RWPE2 (cell line): ENCODE measurements around the gene RNF8.
"Not testable (repeated sequence)": the region's sequence is repeated elsewhere in the genome, so short reads cannot be mapped to it uniquely, and the experiment has no call there.

Experiments
- ATAC-seq: fragments of 200-7000 bp; cut with Tn5 transposase; 3 replicates; pipeline ENCODE4 v1.9.1; 2021; ENCODE audit warnings: low read depth
- DNase-seq: peaks from one replicate; pipeline ENCODE4 v3.0.0-alpha.2; 2020; ENCODE audit warnings: low spot score
- H3K27ac ChIP-seq: fragments of 450-650 bp; 2 replicates; pipeline ENCODE4 v1.5.1; 2017; ENCODE audit warnings: mild to moderate bottlenecking; ENCODE audit not compliant: poor library complexity, severe bottlenecking
- H3K27me3 ChIP-seq: fragments of 250-450 bp; sonication (Bioruptor Pico); 2 replicates; pipeline ENCODE4 v1.5.1; 2021; ENCODE audit warnings: mild to moderate bottlenecking, moderate library complexity; ENCODE audit not compliant: insufficient read depth, poor library complexity, severe bottlenecking
- H3K36me3 ChIP-seq: fragments of 250-450 bp; sonication (Bioruptor Pico); 2 replicates; pipeline ENCODE4 v1.5.1; 2020; ENCODE audit warnings: low read depth, mild to moderate bottlenecking, moderate library complexity
- H3K4me1 ChIP-seq: fragments of 250-450 bp; sonication (Bioruptor Pico); 2 replicates; pipeline ENCODE4 v1.5.1; 2021; ENCODE audit warnings: mild to moderate bottlenecking, moderate library complexity; ENCODE audit not compliant: insufficient read depth, poor library complexity, severe bottlenecking
- H3K4me3 ChIP-seq: fragments of 250-450 bp; sonication (Bioruptor Pico); 2 replicates; pipeline ENCODE4 v1.5.1; 2021; ENCODE audit warnings: mild to moderate bottlenecking, moderate library complexity; ENCODE audit not compliant: severe bottlenecking
- H3K9me3 ChIP-seq: fragments of 250-450 bp; sonication (Bioruptor Pico); 2 replicates; pipeline ENCODE4 v1.5.1; 2021; ENCODE audit warnings: mild to moderate bottlenecking, moderate library complexity; ENCODE audit not compliant: severe bottlenecking
- TF ChIP-seq, protein P1 (sequence below): fragments of 450-650 bp; IDR thresholded peaks from one replicate; pipeline ENCODE4 v1.5.1; 2017; ENCODE audit warnings: mild to moderate bottlenecking, moderate library complexity; ENCODE audit not compliant: poor library complexity, severe bottlenecking

Gene RNF8

DNA sequence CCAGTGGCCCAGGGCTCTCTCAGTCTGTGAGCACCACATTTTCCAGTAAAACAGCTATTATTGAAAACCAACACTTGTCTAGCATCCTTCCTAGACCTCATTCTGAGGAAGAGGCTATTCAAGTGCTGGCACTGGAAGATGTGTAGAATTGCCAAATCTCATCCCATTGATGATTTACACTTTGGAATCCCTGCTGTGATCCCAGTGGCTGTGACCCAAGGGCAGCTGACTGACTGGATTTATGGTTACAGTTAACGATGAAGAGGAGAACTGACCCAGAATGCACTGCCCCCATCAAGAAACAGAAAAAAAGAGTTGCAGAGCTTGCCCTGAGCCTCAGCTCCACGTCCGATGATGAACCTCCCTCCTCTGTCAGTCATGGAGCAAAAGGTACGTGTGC, 81.6 kb downstream of the RNF8 start:
- no peaks in the 10 kb centered on the region for H3K9me3 ChIP-seq
- no peak overlapping the region for H3K27ac ChIP-seq
- ATAC-seq (no peak), DNase-seq (no peak)
- TF ChIP-seq, protein P1, sequence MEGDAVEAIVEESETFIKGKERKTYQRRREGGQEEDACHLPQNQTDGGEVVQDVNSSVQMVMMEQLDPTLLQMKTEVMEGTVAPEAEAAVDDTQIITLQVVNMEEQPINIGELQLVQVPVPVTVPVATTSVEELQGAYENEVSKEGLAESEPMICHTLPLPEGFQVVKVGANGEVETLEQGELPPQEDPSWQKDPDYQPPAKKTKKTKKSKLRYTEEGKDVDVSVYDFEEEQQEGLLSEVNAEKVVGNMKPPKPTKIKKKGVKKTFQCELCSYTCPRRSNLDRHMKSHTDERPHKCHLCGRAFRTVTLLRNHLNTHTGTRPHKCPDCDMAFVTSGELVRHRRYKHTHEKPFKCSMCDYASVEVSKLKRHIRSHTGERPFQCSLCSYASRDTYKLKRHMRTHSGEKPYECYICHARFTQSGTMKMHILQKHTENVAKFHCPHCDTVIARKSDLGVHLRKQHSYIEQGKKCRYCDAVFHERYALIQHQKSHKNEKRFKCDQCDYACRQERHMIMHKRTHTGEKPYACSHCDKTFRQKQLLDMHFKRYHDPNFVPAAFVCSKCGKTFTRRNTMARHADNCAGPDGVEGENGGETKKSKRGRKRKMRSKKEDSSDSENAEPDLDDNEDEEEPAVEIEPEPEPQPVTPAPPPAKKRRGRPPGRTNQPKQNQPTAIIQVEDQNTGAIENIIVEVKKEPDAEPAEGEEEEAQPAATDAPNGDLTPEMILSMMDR, result no peak
- peaks cover 4% of the 10 kb centered on the region for H3K4me1 ChIP-seq
- H3K36me3 ChIP-seq, result peaks cover 29% of the 10 kb centered on the region
- no peaks in the 10 kb centered on the region for H3K27me3 ChIP-seq
- no peak overlapping the region for H3K4me3 ChIP-seq

DNA sequence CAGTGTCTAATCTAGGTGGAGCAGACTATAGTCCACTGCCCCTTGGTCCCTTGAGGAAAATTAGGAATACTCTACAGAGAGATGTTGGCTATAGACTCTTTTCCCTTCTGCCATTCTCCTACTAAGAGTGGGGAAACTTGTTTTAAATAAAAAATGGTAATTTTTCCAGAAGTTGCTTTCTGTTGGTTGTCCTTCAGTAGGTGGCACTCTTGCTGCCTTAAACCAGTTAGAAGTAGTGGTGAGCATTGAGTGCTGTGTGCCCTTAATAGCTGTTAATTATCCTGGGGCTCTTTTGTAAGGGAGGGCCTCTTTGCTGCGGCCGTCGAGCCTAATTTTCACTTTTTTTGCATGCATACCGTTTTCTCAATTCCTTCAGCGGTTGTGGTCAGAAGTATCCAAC, 82.0 kb downstream of the RNF8 start:
- no peaks in the 10 kb centered on the region for H3K27me3 ChIP-seq
- TF ChIP-seq, protein P1, result no peak
- H3K4me1 ChIP-seq, result peaks cover 4% of the 10 kb centered on the region
- no peak overlapping the region for H3K4me3 ChIP-seq
- DNase-seq, result no peak
- H3K9me3 ChIP-seq, result no peaks in the 10 kb centered on the region
- H3K27ac ChIP-seq, result no peak overlapping the region
- ATAC-seq, result no peak
- H3K36me3 ChIP-seq, result peaks cover 29% of the 10 kb centered on the region

DNA sequence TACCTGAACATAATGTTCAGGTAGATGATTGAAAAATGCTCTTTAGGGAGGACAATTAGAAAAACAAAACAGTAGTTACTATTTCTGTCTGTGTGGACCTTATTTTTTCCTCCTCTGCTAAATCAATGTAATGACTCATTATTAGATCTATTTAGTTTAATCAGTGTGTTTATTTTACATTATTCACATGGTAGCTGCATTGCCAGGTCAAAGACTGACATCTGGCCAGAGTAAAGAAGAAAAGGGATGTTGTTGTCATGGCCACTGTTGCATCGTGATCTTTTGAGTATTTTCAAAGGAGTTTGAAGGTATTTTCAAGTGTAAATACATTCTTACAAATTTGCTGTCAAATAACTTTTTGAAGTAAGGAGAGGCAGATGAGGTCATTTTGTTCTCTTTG, 85.1 kb downstream of the RNF8 start:
- Histone ChIP-seq H3K27ac (no peak overlapping the region), H3K27me3 (no peaks in the 10 kb centered on the region), H3K4me1 (peaks cover 4% of the 10 kb centered on the region), H3K36me3 (peaks cover 41% of the 10 kb centered on the region), H3K4me3 (no peak overlapping the region), H3K9me3 (no peaks in the 10 kb centered on the region)
- DNase-seq (no peak), ATAC-seq (no peak)
- TF ChIP-seq, protein P1, result no peak

DNA sequence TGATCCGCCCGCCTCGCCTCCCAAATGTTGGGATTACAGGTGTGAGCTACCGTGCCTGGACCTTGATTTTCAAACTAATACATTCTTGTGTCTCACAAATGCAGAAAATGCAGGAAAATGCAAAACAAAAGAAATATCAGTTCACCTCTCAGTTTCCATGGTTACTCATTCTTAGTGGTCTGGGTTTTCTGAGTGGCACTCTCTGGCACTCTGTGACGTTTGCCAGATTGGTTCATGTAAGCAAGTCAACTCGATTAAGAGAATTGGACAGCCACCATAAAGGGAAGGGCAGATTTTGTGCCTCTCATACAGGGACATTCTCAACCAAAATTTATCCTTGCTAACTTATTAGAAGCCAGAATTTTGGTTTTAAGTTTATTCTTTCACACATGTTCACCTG, 87.9 kb downstream of the RNF8 start:
- Histone ChIP-seq H3K27me3 (no peaks in the 10 kb centered on the region), H3K4me1 (no peaks in the 10 kb centered on the region), H3K9me3 (no peaks in the 10 kb centered on the region), H3K4me3 (no peak overlapping the region), H3K27ac (no peak overlapping the region), H3K36me3 (peaks cover 54% of the 10 kb centered on the region)
- ATAC-seq (no peak), DNase-seq (no peak)
- TF ChIP-seq, protein P1, result no peak

DNA sequence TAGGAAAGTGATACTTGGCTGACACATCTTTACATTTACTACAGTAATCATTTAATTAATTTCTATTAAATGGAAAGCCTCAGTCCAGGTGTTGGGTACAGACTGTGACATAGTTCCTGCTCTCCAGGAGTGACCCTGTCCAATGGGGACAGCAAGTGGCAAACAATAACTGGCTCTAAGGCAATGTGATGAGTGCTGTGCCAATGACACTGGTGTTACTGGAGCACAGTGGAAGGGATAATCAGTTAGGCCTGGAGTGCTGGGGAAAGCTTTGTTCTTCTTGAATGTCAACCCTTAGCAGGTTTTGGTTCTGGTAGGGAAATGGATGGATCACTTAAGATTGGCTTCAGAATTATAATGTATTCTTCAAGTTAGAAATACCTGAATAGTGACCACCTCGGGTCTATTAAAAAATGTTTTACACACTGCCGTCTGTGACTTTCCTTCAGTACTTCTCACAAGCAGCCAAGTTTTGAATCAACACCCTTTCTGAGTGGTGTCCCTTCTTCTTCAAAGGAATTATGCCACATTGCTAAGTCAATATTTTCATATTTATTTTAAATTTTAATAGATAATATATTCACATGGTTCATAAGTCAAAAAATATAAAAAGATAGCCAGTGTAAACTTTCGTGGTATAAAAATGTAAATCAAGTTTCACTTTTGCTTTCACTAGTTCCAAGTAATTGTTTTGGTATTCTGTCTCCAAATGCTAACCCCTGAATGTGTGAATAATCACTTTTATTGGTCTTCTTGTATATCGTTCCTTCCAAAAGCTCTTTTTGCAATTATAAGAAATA, 88.8 kb downstream of the RNF8 start:
- DNase-seq (no peak), ATAC-seq (no peak)
- H3K9me3 ChIP-seq, result no peaks in the 10 kb centered on the region
- no peak overlapping the region for H3K27ac ChIP-seq
- no peaks in the 10 kb centered on the region for H3K27me3 ChIP-seq
- no peaks in the 10 kb centered on the region for H3K4me1 ChIP-seq
- H3K4me3 ChIP-seq, result no peak overlapping the region
- peaks cover 59% of the 10 kb centered on the region for H3K36me3 ChIP-seq
- TF ChIP-seq, protein P1, result no peak

DNA sequence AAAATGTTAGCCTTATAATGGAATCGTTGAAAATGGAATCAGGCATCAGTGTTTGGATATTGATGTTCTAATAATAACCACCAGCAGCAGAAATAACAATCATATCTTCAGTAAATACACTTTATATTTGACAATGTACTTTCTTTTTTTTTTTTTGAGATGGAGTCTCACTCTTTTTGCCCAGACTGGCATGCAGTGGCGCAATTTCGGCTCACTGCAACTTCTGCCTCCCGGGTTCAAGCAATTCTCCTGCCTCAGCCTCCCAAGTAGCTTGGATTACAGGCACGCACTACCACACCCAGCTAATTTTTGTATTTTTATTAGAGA, 89.4 kb downstream of the RNF8 start:
- ATAC-seq, H3K27ac ChIP-seq, DNase-seq, H3K27me3 ChIP-seq, H3K4me1 ChIP-seq, H3K4me3 ChIP-seq, H3K9me3 ChIP-seq: not testable (repeated sequence)
- peaks cover 59% of the 10 kb centered on the region for H3K36me3 ChIP-seq
